Smooth muscle cell (in vitro differentiated cells): ENCODE data around the gene GFAP. TPM values are rescaled to one million over a fixed set of nuclear protein-coding genes. Genes with fewer than 3 reads are reported as not detected.

Source experiments
- DNase-seq: peaks from one replicate; lab custom pipeline; 2025; ENCODE audit not compliant: unreplicated experiment; lab: John Stamatoyannopoulos, UW
- H2AFZ ChIP-seq: fragments of 200-600 bp; sonication (generic); 2 replicates; pipeline ENCODE4 v1.6.0; 2016; ENCODE audit warnings: antibody characterized with exemption, low read depth, mild to moderate bottlenecking
- H3F3A ChIP-seq: fragments of 200-600 bp; sonication (generic); 2 replicates; pipeline ENCODE4 v1.6.0; 2017; ENCODE audit warnings: antibody characterized with exemption, low read depth
- H3K27ac ChIP-seq: fragments of 200-600 bp; sonication (generic); 2 replicates; pipeline ENCODE4 v1.5.1; 2016; ENCODE audit warnings: low read depth, mild to moderate bottlenecking
- H3K27me3 ChIP-seq: fragments of 200-600 bp; sonication (generic); 2 replicates; pipeline ENCODE4 v1.6.1; 2016; ENCODE audit warnings: low read depth, mild to moderate bottlenecking
- H3K36me3 ChIP-seq: fragments of 200-600 bp; sonication (generic); 2 replicates; pipeline ENCODE4 v1.5.1; 2016; ENCODE audit warnings: low read depth
- H3K4me1 ChIP-seq: fragments of 200-600 bp; sonication (generic); 2 replicates; pipeline ENCODE4 v1.5.1; 2016; ENCODE audit warnings: low read depth
- H3K4me2 ChIP-seq: fragments of 200-600 bp; sonication (generic); 2 replicates; pipeline ENCODE4 v1.6.0; 2016; ENCODE audit warnings: mild to moderate bottlenecking
- H3K4me3 ChIP-seq: fragments of 200-600 bp; sonication (generic); 2 replicates; pipeline ENCODE4 v1.5.1; 2016; ENCODE audit warnings: mild to moderate bottlenecking
- H3K79me2 ChIP-seq: fragments of 200-600 bp; sonication (generic); 2 replicates; pipeline ENCODE4 v1.6.0; 2016; ENCODE audit warnings: low read depth, mild to moderate bottlenecking
- H3K9ac ChIP-seq: fragments of 200-600 bp; sonication (generic); 2 replicates; pipeline ENCODE4 v1.6.0; 2016; ENCODE audit warnings: low read depth
- H3K9me3 ChIP-seq: fragments of 200-600 bp; sonication (generic); replicated peaks from 2 replicates; pipeline ENCODE4 v1.5.1; 2016; ENCODE audit warnings: low read depth
- H4K20me1 ChIP-seq: fragments of 200-600 bp; sonication (generic); 2 replicates; pipeline ENCODE4 v1.6.0; 2016; ENCODE audit warnings: low read depth
- WGBS: methylation state at CpG from one replicate; pipeline ENCODE4 v1.1.7; 2016; ENCODE audit warnings: low lambda C conversion rate; 5-methylcytosine and 5-hydroxymethylcytosine counted together
- polyA plus RNA-seq: library from polyadenylated mRNA; unstranded; fragments of >200 nt; fragmentation: Nextera tagmentation; extraction: Ambion mirVana; gene quantifications from 2 replicates; pipeline ENCODE4 v1.2.1, GENCODE V29; 2016
- total RNA-seq: library from RNA; depleted of rRNA; stranded (reverse); fragments of >200 nt; gene quantifications from 2 replicates; pipeline ENCODE4 v1.2.3, GENCODE V29; 2014
- TF ChIP-seq, protein P1 (sequence below): fragments of 200-600 bp; sonication (generic); IDR thresholded peaks from 2 replicates; pipeline ENCODE4 v1.5.1; 2017; ENCODE audit warnings: borderline replicate concordance, mild to moderate bottlenecking, antibody characterized with exemption; ENCODE audit not compliant: insufficient read depth, poor library complexity, severe bottlenecking

Gene GFAP
- total and polyA plus RNA-seq, 2 experiments from 2014 or later: 0.04 to 0.64 TPM

DNA sequence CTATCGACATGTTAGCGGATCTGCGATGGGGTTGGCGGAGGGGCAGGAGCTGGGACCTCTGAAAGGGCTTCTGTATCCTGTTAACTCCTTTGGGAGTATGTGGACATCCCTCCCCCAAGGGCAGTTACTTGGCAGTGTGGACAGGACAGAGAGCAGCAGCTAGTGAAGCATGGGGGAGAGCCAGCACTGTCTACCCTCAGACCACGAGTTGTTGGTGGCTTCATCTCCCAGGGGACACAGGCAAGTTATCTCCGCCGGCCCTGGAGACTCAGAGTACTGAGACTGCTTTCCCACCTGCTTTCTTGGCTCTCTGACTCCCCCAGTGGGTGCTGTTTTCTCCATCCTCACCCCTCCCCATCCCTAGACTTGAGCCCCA, 5.3 kb upstream of the GFAP start:
- WGBS: 88% methylated on average over 7 of the region's 7 CpGs
- H3K36me3 ChIP-seq: no peaks in the 10 kb centered on the region

DNA sequence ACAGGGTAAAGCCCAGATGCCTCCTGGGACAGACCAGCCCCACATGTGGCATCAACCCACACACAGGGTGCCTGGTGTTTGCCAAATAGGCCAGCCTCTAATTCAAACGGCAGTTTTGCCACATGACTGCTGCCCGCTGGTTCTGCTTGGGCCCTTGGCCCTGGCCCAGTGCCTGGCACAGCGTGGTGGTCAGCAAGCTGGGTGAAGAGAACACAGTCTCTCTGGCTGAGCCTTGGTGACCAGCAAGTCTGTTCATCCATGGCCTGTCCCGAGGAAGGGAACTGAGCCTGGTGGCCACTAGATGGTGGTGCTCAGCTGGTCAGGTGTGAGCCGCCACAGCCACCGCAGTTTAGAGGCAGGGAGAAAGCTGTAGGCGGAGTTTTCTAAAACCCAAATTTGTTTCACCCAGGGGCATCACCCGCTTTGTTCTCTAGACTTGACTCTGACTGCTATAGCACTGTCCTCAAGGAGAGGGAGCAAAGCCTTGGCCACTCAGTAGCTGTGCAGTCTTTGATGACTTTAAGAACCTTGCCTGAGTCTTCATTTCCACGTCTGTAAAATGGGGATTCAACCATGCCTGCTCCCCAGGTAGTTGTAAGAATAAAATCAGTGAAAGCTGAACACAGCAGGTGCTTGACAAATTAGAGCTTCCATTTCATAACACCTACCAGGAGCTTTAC, 4.7 kb upstream of the GFAP start:
- no peaks in the 10 kb centered on the region for H4K20me1 ChIP-seq
- DNase-seq: peak; percentile 28
- H3K79me2 ChIP-seq: no peaks in the 10 kb centered on the region
- H3F3A ChIP-seq: no peaks in the 10 kb centered on the region
- H3K9ac ChIP-seq: no peak overlapping the region
- whole genome bisulfite sequencing: 18% methylated on average over 9 of the region's 9 CpGs
- H2AFZ ChIP-seq: no peak overlapping the region
- no peaks in the 10 kb centered on the region for H3K36me3 ChIP-seq
- no peak overlapping the region for H3K4me2 ChIP-seq
- TF ChIP-seq, protein P1, sequence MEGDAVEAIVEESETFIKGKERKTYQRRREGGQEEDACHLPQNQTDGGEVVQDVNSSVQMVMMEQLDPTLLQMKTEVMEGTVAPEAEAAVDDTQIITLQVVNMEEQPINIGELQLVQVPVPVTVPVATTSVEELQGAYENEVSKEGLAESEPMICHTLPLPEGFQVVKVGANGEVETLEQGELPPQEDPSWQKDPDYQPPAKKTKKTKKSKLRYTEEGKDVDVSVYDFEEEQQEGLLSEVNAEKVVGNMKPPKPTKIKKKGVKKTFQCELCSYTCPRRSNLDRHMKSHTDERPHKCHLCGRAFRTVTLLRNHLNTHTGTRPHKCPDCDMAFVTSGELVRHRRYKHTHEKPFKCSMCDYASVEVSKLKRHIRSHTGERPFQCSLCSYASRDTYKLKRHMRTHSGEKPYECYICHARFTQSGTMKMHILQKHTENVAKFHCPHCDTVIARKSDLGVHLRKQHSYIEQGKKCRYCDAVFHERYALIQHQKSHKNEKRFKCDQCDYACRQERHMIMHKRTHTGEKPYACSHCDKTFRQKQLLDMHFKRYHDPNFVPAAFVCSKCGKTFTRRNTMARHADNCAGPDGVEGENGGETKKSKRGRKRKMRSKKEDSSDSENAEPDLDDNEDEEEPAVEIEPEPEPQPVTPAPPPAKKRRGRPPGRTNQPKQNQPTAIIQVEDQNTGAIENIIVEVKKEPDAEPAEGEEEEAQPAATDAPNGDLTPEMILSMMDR: peak; percentile 62
- H3K27me3 ChIP-seq: no peaks in the 10 kb centered on the region
- no peak overlapping the region for H3K4me3 ChIP-seq
- H3K27ac ChIP-seq: no peak overlapping the region
- H3K9me3 ChIP-seq: no peaks in the 10 kb centered on the region
- peaks cover 4% of the 10 kb centered on the region for H3K4me1 ChIP-seq

More for the DNA sequence above, 5.3 kb upstream of the GFAP start:
- Histone ChIP-seq H3K4me1 (peaks cover 4% of the 10 kb centered on the region), H3K9me3 (no peaks in the 10 kb centered on the region), H3K4me2 (no peak overlapping the region), H2AFZ (no peak overlapping the region), H3K79me2 (no peaks in the 10 kb centered on the region), H4K20me1 (no peaks in the 10 kb centered on the region), H3K9ac (no peak overlapping the region), H3K27me3 (no peaks in the 10 kb centered on the region), H3F3A (no peaks in the 10 kb centered on the region), H3K27ac (no peak overlapping the region), H3K4me3 (no peak overlapping the region)
- TF ChIP-seq, protein P1: no peak
- no peak for DNase-seq

DNA sequence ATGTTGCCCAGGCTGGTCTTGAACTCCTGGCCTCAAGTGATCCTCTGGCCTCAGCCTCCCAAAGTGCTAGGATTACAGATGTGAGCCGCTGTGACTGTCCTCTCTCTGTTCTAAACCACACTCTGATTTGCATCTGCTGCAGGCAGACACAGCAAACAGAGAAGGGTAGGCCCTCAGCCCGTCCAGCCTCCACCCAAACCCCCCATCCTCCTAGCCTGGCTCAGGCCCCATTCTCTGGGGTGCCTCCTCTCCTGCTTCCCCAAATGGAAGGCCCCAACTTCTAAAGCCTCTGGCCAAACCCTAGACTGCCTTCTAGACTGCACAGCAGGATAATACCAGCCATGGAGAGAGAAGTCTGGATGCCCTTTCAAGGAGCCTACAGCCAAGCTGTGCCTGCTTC, 4.1 kb upstream of the GFAP start:
- no peak overlapping the region for H2AFZ ChIP-seq
- H3K9me3 ChIP-seq: no peaks in the 10 kb centered on the region
- H3K4me1 ChIP-seq: peaks cover 4% of the 10 kb centered on the region
- TF ChIP-seq, protein P1: no peak
- no peaks in the 10 kb centered on the region for H3K36me3 ChIP-seq
- WGBS: 71% methylated on average over 2 of the region's 2 CpGs
- peaks cover 2% of the 10 kb centered on the region for H3K27me3 ChIP-seq
- no peak for DNase-seq
- no peaks in the 10 kb centered on the region for H3K79me2 ChIP-seq
- no peak overlapping the region for H3K4me3 ChIP-seq
- no peak overlapping the region for H3K27ac ChIP-seq
- H3K9ac ChIP-seq: no peak overlapping the region
- H3K4me2 ChIP-seq: no peak overlapping the region
- no peaks in the 10 kb centered on the region for H4K20me1 ChIP-seq
- H3F3A ChIP-seq: no peaks in the 10 kb centered on the region

DNA sequence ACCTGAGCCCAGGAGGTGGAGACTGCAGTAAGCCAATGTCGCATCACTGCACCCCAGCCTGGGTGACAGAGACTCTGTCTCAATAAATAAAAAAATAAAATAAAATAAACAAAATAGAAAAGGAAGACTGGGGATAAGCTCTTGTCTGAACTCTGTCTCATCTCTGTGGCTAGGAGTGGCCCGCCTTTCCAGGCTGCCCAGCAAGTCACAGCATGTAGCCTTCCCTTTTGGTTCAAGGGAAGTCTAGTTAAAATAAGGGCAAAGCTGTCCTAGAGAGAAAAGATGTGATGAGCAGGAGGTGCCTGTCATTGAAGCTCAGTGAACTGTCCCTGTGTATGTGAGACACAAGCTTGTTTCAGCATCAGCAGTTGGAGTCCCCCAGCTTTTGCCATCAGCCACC, 2.7 kb upstream of the GFAP start:
- Histone ChIP-seq H4K20me1 (no peaks in the 10 kb centered on the region), H3K9me3 (no peaks in the 10 kb centered on the region), H2AFZ (no peak overlapping the region), H3K9ac (no peak overlapping the region), H3K27me3 (peaks cover 5% of the 10 kb centered on the region), H3F3A (no peaks in the 10 kb centered on the region), H3K79me2 (no peaks in the 10 kb centered on the region), H3K4me1 (peaks cover 4% of the 10 kb centered on the region), H3K36me3 (no peaks in the 10 kb centered on the region), H3K4me3 (no peak overlapping the region), H3K27ac (no peak overlapping the region), H3K4me2 (no peak overlapping the region)
- 84% methylated on average over 2 of the region's 2 CpGs for WGBS
- TF ChIP-seq, protein P1: no peak
- DNase-seq: no peak
